HG03469 (cell line): ENCODE data around the gene GDPD1.
"Not testable (repeated sequence)": the region's sequence is repeated elsewhere in the genome, so short reads cannot be mapped to it uniquely, and the experiment has no call there.

Experiments
- ATAC-seq: cut with Tn5 transposase; IDR thresholded peaks from one replicate; pipeline ENCODE4 v1.9.1; 2021; ENCODE audit warnings: mild to moderate bottlenecking, moderate library complexity, moderate number of reproducible peaks; ENCODE audit not compliant: unreplicated experiment

Gene GDPD1

GRCh38 chr17:59311521-59311920 lies 91.2 kb downstream of the GDPD1 start:
- not testable (repeated sequence) for ATAC-seq

- ATAC-seq = no peak
Measured at GRCh38 chr17:59315866-59316265, 95.6 kb downstream of the GDPD1 start.
